Mesothelial cell of epicardium (in vitro differentiated cells): Measurements from ENCODE around the gene CUBN. TPM values are rescaled to one million over a fixed set of nuclear protein-coding genes. Genes with fewer than 3 reads are reported as not detected.

Experiments used
- DNase-seq, 2 experiments: peaks; one replicate each; pipeline ENCODE4 v3.0.0; 2021; ENCODE audit warnings: low spot score in 2 of 2; ENCODE audit not compliant: unreplicated experiment in 2 of 2
- H3K27ac Mint-ChIP-seq: 2 replicates; pipeline ENCODE4 v1.8.0; 2021; ENCODE audit warnings: mixed read lengths
- H3K27me3 Mint-ChIP-seq: 2 replicates; pipeline ENCODE4 v1.8.0; 2021; ENCODE audit warnings: low read depth, mixed read lengths
- H3K36me3 Mint-ChIP-seq: 2 replicates; pipeline ENCODE4 v1.8.0; 2021; ENCODE audit warnings: mixed read lengths
- H3K4me1 Mint-ChIP-seq: 2 replicates; pipeline ENCODE4 v1.8.0; 2021; ENCODE audit warnings: mixed read lengths
- H3K4me3 Mint-ChIP-seq: 2 replicates; pipeline ENCODE4 v1.8.0; 2021; ENCODE audit warnings: mild to moderate bottlenecking, moderate library complexity, mixed read lengths
- H3K9me3 Mint-ChIP-seq: 2 replicates; pipeline ENCODE4 v1.8.0; 2021; ENCODE audit warnings: mixed read lengths
- CTCF ChIP-seq: fragments of 200-600 bp; sonication (generic); IDR thresholded peaks from one replicate; pipeline ENCODE4 v1.5.0; 2021; ENCODE audit warnings: antibody characterized with exemption; ENCODE audit not compliant: unreplicated experiment
- total RNA-seq: library from RNA; stranded (reverse); gene quantifications from 3 replicates; pipeline ENCODE4 v1.2.1, GENCODE V29; 2021

CUBN gene
- total RNA-seq, 1 donor from 2014 or later: 1.5 TPM

DNA sequence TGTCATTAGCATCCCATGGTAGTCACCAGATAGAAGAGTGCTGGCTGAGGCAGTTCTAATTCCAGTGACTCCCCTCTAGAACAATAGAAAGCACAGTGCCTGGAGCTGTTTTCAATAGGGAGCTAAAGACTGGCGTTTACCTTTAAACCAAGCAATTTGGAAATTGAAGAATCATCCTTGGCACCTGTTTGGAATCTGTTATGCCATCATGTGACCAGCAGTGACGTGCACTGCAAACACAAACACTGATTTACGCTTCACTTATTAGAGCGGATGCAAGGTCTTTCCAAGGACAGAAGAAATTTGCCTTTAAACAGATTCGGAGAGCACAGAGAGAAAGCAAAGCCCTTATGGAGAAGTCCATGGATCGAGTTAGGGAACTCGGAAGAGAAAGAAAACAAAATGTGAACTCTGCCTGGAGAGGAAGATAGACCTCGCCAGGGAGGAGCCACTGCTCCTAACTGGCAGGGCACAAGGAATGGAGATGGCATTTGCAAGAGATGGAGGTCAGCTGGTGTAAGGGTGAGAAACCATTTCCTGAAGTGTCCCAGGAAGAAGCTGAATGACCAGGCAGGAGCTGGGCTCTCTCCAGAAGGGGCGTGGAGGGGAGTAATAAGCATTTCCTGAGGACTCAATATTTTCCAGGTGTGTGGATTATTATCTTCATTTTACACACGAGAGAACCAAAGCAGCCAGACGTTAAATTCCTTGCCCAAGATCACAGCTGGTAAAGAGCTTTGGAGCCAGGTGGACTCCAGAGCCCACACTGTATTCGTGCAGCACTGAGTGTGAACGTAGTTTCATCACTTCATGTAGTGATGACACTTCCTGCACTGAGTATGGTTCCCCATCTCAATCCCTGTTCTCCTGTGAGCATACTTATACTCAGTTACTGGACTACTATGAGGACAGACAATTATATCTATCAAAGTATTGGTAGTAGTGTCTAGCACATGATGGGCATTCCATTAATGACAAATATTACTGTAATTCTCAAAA is 97.7 kb downstream of the CUBN start:
- Mint-ChIP-seq H3K4me3 (no peak overlapping the region), H3K27me3 (no peaks in the 10 kb centered on the region), H3K4me1 (peaks cover 18% of the 10 kb centered on the region), H3K9me3 (no peaks in the 10 kb centered on the region), H3K36me3 (no peaks in the 10 kb centered on the region), H3K27ac (peak overlapping the region; percentile 11)
- TF ChIP-seq CTCF: no peak
- DNase-seq: no peak

DNA sequence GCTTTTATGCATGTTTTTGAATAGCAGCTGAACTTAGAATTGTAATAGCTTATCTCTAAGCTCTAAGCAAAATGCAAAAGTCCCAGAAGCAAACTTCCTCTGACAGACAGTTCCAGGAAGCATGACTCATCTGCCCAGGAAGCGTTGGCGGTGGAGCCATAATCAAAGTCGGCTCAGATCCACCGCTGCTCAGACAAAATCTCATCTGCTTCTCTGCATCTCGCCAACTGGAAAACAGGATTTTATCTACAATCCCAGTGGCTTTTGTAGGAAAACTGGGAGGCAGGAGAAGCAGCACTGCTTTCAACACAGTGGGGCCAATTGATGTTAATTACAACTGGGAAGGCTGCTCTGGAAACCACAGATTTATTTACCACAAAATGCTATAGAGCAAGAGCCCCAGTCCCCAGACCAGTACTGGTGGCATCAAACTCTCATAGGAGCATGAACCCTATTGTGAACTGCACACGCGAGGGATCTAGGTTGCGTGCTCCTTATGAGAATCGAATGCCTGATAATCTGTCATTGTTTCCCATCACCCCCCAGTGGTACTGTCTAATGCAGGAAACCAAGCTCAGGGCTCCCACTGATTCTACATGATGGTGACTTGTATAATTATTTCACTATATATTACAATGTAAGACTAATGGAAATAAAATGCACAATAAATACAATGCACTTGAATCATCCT is 99.9 kb downstream of the CUBN start:
- Mint-ChIP-seq H3K27me3 (no peaks in the 10 kb centered on the region), H3K36me3 (no peaks in the 10 kb centered on the region), H3K9me3 (no peaks in the 10 kb centered on the region), H3K4me1 (peaks cover 25% of the 10 kb centered on the region), H3K4me3 (no peak overlapping the region), H3K27ac (peak overlapping the region; percentile 80)
- DNase-seq: no peak
- no peak for TF ChIP-seq CTCF

DNA sequence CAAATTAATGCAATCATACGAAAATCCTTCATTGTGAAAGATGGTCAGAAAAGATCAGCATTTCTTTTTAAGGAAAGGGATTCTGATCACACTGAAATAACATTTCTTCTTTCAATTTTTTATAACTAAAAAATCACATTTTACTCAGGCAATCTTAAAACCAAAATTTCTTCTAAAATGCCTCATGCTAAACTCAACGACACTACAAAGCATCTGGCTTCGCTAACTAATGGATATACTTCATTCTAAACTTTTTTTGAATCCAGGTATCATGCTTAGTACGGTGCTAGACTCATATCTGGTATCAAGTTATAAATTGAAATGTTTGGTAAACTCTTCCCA is 100.4 kb downstream of the CUBN start:
- H3K4me3 Mint-ChIP-seq: no peak overlapping the region
- H3K27me3 Mint-ChIP-seq: no peaks in the 10 kb centered on the region
- no peaks in the 10 kb centered on the region for H3K36me3 Mint-ChIP-seq
- TF ChIP-seq CTCF: no peak
- H3K27ac Mint-ChIP-seq: peak overlapping the region; percentile 80
- H3K9me3 Mint-ChIP-seq: no peaks in the 10 kb centered on the region
- H3K4me1 Mint-ChIP-seq: peaks cover 25% of the 10 kb centered on the region
- no peak for DNase-seq

- Mint-ChIP-seq H3K36me3 (no peaks in the 10 kb centered on the region), H3K9me3 (no peaks in the 10 kb centered on the region), H3K27me3 (no peaks in the 10 kb centered on the region), H3K4me3 (no peak overlapping the region), H3K4me1 (peaks cover 24% of the 10 kb centered on the region), H3K27ac (peak overlapping the region; percentile 67)
- no peak for TF ChIP-seq CTCF
- no peak for DNase-seq
These were observed 100.8 kb downstream of the CUBN start for GRCh38 chr10:17028798-17029197.

- peaks cover 40% of the 10 kb centered on the region for H3K4me1 Mint-ChIP-seq
- no peak for DNase-seq
- H3K27me3 Mint-ChIP-seq: no peaks in the 10 kb centered on the region
- H3K9me3 Mint-ChIP-seq: no peaks in the 10 kb centered on the region
- no peak overlapping the region for H3K4me3 Mint-ChIP-seq
- H3K36me3 Mint-ChIP-seq: no peaks in the 10 kb centered on the region
- TF ChIP-seq CTCF: no peak
- no peak overlapping the region for H3K27ac Mint-ChIP-seq
These were observed 102.7 kb downstream of the CUBN start for GRCh38 chr10:17026686-17027485.
